Tongue (tissue), 2 donors: ENCODE data around the gene HOTAIR. TPM values are rescaled to one million over a fixed set of nuclear protein-coding genes. Genes with fewer than 3 reads are reported as not detected.

ENCODE experiments used
- DNase-seq: peaks from one replicate; pipeline ENCODE4 v3.0.0-alpha.2; 2015
- total RNA-seq: library from RNA; depleted of rRNA; stranded (reverse); fragments of >200 nt; gene quantifications from one replicate; pipeline ENCODE4 v1.2.3, GENCODE V29; 2014

HOTAIR gene
- total RNA-seq, 1 donor from 2014 or later = not detected

DNA sequence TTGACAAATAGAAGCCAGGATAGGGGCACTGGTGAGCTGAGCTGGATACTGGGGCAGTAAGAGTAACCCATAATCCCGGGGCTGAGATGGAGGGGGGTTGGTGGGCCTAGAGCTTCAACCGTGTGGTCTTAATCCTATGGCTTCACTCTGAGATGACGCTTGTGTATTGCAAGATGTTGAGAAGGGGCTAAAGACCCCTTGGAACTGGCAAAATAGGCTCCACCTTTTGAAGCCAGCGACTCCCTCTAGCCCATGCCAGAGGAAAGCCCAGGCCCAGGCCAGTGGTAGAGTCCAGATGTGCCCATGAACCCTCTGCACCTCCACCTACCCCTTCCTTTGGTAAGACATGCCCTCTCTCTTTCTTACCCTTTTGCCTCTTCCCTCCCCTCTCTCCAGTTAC lies 15.4 kb downstream of the HOTAIR start:
- DNase-seq = no peak

- DNase-seq = no peak
Observed at GRCh38 chr12:53958128-53958527, 16.6 kb downstream of the HOTAIR start.

- no peak for DNase-seq
Observed at GRCh38 chr12:53956914-53957536, 17.7 kb downstream of the HOTAIR start.

DNA sequence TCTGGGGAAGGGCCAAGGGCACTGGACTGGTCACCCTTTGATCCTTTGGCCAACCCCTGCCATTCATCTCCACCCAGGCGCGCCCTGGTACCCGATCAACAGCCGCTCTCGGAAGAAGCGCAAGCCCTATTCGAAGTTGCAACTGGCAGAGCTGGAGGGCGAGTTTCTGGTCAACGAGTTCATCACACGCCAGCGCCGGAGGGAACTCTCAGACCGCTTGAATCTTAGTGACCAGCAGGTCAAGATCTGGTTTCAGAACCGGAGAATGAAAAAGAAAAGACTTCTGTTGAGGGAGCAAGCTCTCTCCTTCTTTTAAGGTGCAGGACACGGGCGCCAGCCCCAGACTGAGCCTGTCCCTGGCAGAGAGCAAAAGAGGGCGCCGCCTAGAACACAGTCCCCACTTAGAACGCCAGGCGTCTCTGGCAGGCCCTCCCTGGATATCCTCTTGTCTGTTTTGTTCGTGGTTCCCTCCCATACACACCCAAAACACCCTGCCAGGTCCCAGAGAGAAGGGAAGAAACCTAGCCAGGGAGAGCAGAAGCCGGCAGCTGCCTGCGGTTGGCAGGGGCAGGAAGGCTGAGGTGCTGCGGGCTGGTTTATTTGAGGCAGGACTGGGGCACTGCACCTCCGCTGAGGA lies 18.4 kb downstream of the HOTAIR start:
- no peak for DNase-seq

DNA sequence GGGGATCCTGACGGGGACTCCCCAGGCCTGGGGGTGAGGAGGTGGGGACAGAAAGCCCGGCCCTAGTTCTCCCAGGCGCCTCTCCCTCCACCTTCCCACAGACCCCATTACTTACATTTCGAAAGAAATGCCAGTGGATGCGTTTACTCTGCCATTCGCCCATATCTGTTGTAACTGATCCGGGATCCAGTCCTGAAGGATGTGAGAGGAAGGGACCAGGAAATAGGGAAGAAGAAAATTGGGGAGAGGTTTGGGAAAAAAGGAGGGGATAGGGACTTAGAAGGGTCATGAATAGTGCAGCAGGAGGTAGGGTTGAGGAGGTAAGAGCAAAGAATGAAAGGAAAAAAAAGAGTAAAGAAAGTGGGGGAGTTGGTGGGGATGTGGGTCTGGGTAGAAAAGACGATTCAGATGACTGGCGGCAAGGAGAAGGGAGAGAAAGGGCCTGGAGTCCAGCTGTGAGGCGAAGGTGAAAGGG lies 18.9 kb downstream of the HOTAIR start:
- no peak for DNase-seq

- DNase-seq = no peak
Observed at GRCh38 chr12:53955036-53955775, 19.5 kb downstream of the HOTAIR start.

GRCh38 chr12:53954694-53955035 lies 20.1 kb downstream of the HOTAIR start, which contains the start of gene HOXC12:
Gene HOXC12, plus strand, starts transcription at chr12:53954903. Its CDS starts 27 bp downstream, at chr12:53954930.
- DNase-seq = no peak

GRCh38 chr12:53953831-53954693 lies 20.7 kb downstream of the HOTAIR start:
- DNase-seq = no peak

- DNase-seq = no peak
Observed at GRCh38 chr12:53952871-53953734, 21.7 kb downstream of the HOTAIR start.

- no peak for DNase-seq
Observed at GRCh38 chr12:53952335-53952694, 22.4 kb downstream of the HOTAIR start.

DNA sequence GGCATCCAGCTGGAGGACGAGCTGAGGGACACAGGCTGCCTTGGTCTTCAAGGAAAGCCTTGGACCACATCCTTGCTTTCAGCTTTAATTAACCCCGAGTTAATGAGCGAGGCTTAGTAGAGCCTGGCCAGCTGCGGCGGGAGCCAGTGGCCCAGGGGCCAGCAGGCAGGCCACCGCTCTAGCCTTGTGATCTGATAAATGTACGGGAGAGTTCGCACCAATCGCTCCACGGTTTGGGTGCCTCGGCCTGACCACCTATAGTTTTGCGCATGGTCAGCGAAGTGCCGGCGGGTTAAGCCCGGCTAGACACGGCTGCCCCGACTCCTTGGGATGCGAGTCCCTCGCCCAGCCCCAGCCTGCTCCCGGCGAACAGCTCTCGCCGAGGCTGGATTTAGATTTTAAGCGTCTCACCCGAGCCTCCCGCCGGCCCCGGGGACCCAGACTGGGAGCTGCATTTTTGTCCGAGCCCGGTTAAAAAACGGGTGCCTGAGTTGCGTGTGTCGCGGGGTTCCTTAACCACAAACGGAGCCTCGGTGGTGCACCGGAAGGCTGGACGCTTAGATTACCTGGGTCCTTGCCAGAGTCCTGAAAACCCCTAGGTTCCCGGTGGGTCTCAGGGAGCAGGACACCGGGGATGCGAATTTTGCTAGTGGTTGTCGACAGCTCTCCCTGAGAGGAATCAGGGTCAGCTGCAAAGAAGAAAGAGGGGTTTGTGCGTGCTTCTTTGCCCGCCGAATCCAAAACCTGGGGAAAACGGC lies 23.0 kb downstream of the HOTAIR start:
- DNase-seq = no peak

GRCh38 chr12:53950789-53951576 lies 23.8 kb downstream of the HOTAIR start:
- no peak for DNase-seq

- no peak for DNase-seq
Observed at GRCh38 chr12:53950437-53950773, 24.3 kb downstream of the HOTAIR start.

DNA sequence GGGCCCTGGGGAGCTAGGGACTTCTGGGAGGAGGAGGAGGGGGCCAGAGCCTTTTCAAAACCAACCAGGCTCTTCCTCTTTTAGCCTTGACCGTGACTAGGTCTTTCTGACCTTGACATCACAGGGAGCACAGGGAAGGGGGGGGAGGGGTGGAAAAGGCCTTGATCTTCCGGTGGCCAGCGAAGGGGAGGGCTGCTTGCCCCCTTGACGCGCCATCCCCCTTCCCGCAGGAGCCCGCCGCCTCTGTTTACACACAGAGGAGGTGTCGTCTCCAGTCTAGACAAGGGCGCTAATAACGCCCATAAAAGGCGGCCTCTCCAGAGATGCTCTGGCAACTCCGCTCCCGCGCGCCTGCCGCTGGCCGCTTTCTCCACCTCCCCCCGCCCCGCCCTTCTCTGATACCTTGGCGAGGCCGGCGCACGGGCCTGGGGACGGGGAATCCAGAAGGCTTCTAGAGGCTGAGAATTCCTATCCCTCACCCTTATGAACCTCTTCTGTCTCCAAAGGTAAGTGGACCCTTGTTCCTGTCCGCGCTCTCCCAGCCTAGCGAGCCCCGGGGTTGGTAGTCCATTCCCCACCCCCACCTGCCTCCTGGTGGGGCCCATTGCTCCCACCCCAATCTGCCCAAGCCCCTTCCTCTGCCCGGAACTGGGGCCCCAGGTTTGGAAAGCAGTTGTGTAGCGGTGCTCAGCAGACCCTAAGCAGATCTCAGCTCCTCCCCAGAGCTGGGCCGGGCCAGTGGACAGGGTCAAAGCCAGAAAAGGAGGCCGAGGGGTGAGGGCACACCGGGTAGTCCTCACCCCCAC lies 24.9 kb downstream of the HOTAIR start:
- DNase-seq = no peak

- no peak for DNase-seq
Observed at GRCh38 chr12:53948650-53949593, 25.8 kb downstream of the HOTAIR start.

DNA sequence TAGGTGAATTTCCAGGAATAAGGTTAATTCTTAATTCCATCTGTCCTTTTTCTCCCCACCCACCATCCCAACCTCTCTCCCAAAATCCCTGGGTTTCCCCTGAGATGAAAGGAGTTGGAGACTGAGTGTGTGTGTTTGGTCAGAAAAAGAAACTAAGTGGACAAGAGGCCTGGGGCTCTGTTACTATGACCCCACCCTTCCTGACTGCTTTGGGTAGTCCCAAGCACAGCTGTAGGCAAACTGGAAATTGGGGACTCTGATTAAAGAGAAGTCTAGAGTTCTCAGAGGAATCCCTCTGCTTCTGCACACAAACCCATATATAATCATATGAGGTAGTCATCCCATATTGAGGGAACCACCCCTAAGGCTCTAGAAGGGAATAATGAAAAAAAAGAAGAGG lies 27.0 kb downstream of the HOTAIR start:
- DNase-seq = no peak

GRCh38 chr12:53944907-53945847 lies 29.6 kb downstream of the HOTAIR start:
- no peak for DNase-seq
